Skin epidermis (tissue), 12 donors: ENCODE measurements around the gene ZNF286A.
"Not testable (repeated sequence)": the region's sequence is repeated elsewhere in the genome, so short reads cannot be mapped to it uniquely, and the experiment has no call there.

ENCODE experiments used
- H3K27ac ChIP-seq, 21 experiments: fragments of 200-600 bp; sonication (generic) in 11 of 21; one replicate each; pipeline ENCODE4 v1.5.0; 2020; ENCODE audit warnings: mild to moderate bottlenecking in 3 of 21, inconsistent platforms in 2 of 21, moderate library complexity in 2 of 21
- H3K4me3 ChIP-seq, 7 experiments: fragments of 200-600 bp; sonication (generic) in 2 of 7; one replicate each; pipeline ENCODE4 v1.5.0; 2020; ENCODE audit warnings: inconsistent platforms in 2 of 7, mild to moderate bottlenecking in 2 of 7, moderate library complexity in 1 of 7

Gene ZNF286A

GRCh38 chr17:15744074-15744676, 44.6 kb downstream of the ZNF286A start:
- Histone ChIP-seq H3K27ac (no peak overlapping the region), H3K4me3 (no peak overlapping the region)

DNA sequence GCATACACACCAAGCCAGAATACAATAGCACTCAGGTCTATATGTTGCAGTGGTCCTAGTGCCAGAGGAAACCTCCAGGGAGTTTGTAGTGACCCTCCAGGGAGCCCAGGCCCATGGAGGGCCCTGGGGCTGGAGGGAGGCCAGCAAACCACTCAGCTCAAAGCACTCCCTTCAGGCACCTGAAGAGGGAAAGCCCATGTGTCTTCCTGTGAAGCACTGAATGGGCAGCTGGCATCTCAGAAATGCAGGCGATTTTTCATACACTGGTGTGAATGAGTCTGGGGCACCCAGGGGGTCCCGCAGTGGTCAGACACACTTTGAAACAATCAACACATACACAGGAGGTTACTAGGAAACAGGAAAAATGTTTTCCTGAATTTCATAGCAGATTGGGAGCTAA, 45.3 kb downstream of the ZNF286A start:
- H3K4me3 ChIP-seq: no peak overlapping the region
- no peak overlapping the region for H3K27ac ChIP-seq

- not testable (repeated sequence) for H3K27ac ChIP-seq
These were observed 49.9 kb downstream of the ZNF286A start for GRCh38 chr17:15749403-15749802.

GRCh38 chr17:15768865-15769533, 69.4 kb downstream of the ZNF286A start:
- not testable (repeated sequence) for H3K4me3 ChIP-seq, H3K27ac ChIP-seq

More at GRCh38 chr17:15749403-15749802, 49.9 kb downstream of the ZNF286A start:
- H3K4me3 ChIP-seq: not testable (repeated sequence)
